Osteoblast (primary cell): Measurements from ENCODE around the gene RETREG1. TPM values are rescaled to one million over a fixed set of nuclear protein-coding genes. Genes with fewer than 3 reads are reported as not detected.

ENCODE experiments used
- DNase-seq: peaks from one replicate; pipeline ENCODE4 v3.0.0; 2011; ENCODE audit warnings: low spot score, mixed read lengths; ENCODE audit not compliant: insufficient read length; ENCODE audit errors: missing footprints
- H2AFZ ChIP-seq: 2 replicates; pipeline ENCODE4 v1.6.0; 2011; ENCODE audit warnings: mild to moderate bottlenecking, low read length
- H3K27ac ChIP-seq: 2 replicates; pipeline ENCODE4 v1.5.1; 2011; ENCODE audit warnings: mild to moderate bottlenecking, low read depth, low read length, moderate library complexity
- H3K27me3 ChIP-seq: 2 replicates; pipeline ENCODE4 v1.6.0; 2012; ENCODE audit warnings: mild to moderate bottlenecking, control low read depth, inconsistent platforms, low read length, moderate library complexity; ENCODE audit not compliant: insufficient read depth
- H3K36me3 ChIP-seq: 2 replicates; pipeline ENCODE4 v1.5.1; 2011; ENCODE audit warnings: mild to moderate bottlenecking, low read length, control low read depth, moderate library complexity; ENCODE audit not compliant: insufficient read depth
- H3K4me1 ChIP-seq: 2 replicates; pipeline ENCODE4 v1.5.1; 2011; ENCODE audit warnings: mild to moderate bottlenecking, low read length, control low read depth, moderate library complexity; ENCODE audit not compliant: insufficient read depth
- H3K4me2 ChIP-seq: 2 replicates; pipeline ENCODE4 v1.6.0; 2011; ENCODE audit warnings: mild to moderate bottlenecking, low read length; ENCODE audit not compliant: insufficient read depth
- H3K4me3 ChIP-seq: fragments of 200-600 bp; sonication (generic); 3 replicates; pipeline ENCODE4 v1.5.1; 2012; ENCODE audit warnings: mild to moderate bottlenecking, low read length, inconsistent platforms; ENCODE audit not compliant: insufficient read depth
- H3K79me2 ChIP-seq: 2 replicates; pipeline ENCODE4 v1.6.0; 2012; ENCODE audit warnings: mild to moderate bottlenecking, low read length, control low read depth, inconsistent platforms; ENCODE audit not compliant: insufficient read depth
- H3K9me3 ChIP-seq: 2 replicates; pipeline ENCODE4 v1.5.1; 2011; ENCODE audit warnings: low read depth, low read length, control low read depth
- H4K20me1 ChIP-seq: 2 replicates; pipeline ENCODE4 v1.6.0; 2012; ENCODE audit warnings: mild to moderate bottlenecking, low read length, control low read depth; ENCODE audit not compliant: insufficient read depth
- total RNA-seq: library from RNA; depleted of rRNA; stranded (reverse); fragments of >200 nt; gene quantifications from 2 replicates; pipeline ENCODE4 v1.2.3, GENCODE V29; 2012
- TF ChIP-seq, protein P1 (sequence below): IDR thresholded peaks from 2 replicates; pipeline ENCODE4 v1.5.1; 2011; ENCODE audit warnings: mild to moderate bottlenecking, low read depth, low read length, moderate library complexity; ENCODE audit errors: extremely low read depth

The RETREG1 gene
- total RNA-seq, 1 donor: 8.3 TPM

DNA sequence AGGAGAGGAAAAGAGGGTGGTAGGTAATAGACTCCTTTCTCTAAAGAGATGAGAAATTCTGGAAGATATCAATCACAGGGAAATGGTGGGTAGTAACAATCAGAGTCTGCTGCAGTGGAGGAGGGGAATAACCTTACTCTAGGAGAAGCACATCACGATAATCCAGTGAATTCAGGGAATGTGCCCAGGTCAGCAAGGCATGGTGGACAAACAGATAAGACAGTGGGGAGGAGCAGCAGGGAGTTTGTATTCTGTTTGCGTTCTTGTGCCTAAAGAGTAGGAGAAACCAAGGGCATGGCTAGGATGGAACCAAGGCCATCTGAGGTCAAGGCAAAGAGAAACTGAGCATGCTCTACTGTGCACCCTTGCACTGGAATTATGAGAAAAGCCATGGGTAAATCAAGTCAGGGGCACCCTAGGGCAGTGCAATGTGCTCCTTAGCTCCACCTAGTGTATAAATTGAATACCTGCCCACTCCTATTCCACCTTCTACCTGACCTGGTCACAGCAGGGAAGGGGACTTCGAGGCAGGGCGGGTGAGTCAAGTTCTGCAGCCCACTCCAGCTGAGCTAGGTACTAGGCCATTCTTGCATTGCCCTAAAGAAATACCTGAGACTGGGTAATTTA, 31.6 kb downstream of the RETREG1 start:
- TF ChIP-seq, protein P1, sequence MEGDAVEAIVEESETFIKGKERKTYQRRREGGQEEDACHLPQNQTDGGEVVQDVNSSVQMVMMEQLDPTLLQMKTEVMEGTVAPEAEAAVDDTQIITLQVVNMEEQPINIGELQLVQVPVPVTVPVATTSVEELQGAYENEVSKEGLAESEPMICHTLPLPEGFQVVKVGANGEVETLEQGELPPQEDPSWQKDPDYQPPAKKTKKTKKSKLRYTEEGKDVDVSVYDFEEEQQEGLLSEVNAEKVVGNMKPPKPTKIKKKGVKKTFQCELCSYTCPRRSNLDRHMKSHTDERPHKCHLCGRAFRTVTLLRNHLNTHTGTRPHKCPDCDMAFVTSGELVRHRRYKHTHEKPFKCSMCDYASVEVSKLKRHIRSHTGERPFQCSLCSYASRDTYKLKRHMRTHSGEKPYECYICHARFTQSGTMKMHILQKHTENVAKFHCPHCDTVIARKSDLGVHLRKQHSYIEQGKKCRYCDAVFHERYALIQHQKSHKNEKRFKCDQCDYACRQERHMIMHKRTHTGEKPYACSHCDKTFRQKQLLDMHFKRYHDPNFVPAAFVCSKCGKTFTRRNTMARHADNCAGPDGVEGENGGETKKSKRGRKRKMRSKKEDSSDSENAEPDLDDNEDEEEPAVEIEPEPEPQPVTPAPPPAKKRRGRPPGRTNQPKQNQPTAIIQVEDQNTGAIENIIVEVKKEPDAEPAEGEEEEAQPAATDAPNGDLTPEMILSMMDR: peak; percentile 51
- no peaks in the 10 kb centered on the region for H4K20me1 ChIP-seq
- no peaks in the 10 kb centered on the region for H3K9me3 ChIP-seq
- no peaks in the 10 kb centered on the region for H3K4me1 ChIP-seq
- H3K4me2 ChIP-seq: no peak overlapping the region
- no peak overlapping the region for H3K27ac ChIP-seq
- no peak for DNase-seq
- no peaks in the 10 kb centered on the region for H3K36me3 ChIP-seq
- no peaks in the 10 kb centered on the region for H3K27me3 ChIP-seq
- no peaks in the 10 kb centered on the region for H3K79me2 ChIP-seq
- no peak overlapping the region for H3K4me3 ChIP-seq
- H2AFZ ChIP-seq: no peak overlapping the region

DNA sequence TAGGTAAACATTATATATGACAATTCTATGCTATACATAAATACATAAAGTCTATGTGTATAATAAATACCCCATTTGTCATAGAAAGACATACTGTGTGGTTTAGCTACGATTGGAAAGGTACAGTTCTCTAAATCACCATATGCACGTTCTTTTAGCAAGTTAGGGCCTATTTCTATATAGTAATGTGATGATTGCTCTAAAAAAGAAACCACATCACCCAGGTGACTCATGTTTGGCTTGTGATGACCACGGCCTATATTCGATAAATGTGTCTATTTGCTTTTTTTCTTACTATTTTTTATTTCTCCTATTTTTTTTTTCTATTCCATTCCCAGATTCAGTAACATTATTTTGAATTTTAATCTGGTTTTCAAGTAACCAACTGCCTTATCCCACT, 34.7 kb downstream of the RETREG1 start:
- H3K27ac ChIP-seq: no peak overlapping the region
- H3K9me3 ChIP-seq: no peaks in the 10 kb centered on the region
- no peaks in the 10 kb centered on the region for H4K20me1 ChIP-seq
- no peaks in the 10 kb centered on the region for H3K4me1 ChIP-seq
- H3K36me3 ChIP-seq: no peaks in the 10 kb centered on the region
- TF ChIP-seq, protein P1: no peak
- no peak overlapping the region for H3K4me2 ChIP-seq
- H3K79me2 ChIP-seq: no peaks in the 10 kb centered on the region
- H3K27me3 ChIP-seq: peaks cover 5% of the 10 kb centered on the region
- DNase-seq: no peak
- no peak overlapping the region for H2AFZ ChIP-seq
- no peak overlapping the region for H3K4me3 ChIP-seq

DNA sequence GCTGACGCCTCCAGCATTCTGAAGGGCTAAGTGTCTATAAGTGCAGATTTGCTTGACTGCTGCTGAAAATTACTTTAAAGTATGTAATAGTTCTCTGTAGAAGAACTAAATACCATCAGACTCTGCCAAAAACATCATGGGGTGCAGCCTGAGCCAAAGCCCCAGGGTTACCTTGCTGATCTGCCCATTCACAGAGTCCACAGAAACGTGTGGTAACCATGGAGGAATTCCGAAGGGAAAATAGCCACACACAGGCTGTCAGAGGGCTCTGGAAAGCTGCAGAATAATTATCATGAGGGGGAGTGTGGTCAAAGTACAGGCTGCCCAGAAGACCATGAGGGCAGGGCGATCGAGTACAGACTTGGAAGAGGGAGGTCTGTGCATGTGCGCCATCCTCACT, 36.4 kb downstream of the RETREG1 start:
- Histone ChIP-seq H3K79me2 (no peaks in the 10 kb centered on the region), H4K20me1 (no peaks in the 10 kb centered on the region), H2AFZ (no peak overlapping the region), H3K27ac (no peak overlapping the region), H3K27me3 (peaks cover 5% of the 10 kb centered on the region), H3K36me3 (no peaks in the 10 kb centered on the region), H3K4me1 (peaks cover 6% of the 10 kb centered on the region), H3K4me3 (no peak overlapping the region), H3K9me3 (no peaks in the 10 kb centered on the region), H3K4me2 (no peak overlapping the region)
- no peak for DNase-seq
- TF ChIP-seq, protein P1: no peak

DNA sequence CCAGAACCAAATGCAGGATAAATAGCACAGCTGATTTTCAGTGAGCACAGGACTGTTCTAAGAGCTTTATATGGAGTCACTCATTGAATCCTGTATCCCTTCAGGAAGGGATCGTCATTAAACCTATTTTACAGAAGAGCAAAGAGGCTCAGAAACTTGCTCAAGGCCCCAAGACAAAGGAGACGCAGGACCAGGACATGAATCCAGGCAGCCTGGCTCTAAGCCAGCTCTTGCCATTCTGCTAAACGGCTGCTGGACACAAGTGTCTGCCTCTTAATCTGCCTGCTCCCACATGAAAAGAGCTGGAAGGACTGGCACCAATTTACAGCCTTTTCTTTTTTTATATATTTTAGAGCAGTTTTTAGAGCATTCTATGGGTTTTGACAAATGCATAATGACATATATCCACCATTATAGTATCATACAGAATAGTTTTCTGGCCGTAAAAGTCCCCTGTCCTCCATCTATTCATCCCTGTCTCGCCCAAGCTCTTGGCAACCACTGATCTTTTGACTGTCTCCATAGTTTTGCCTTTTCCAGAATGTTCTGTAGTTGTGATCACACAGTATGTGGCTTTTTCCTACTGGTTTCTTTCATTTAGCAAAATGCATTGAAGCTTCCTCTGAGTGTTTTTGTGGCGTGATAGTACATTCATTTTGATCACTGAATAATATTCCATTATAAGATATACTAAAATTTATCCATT, 37.5 kb downstream of the RETREG1 start:
- Histone ChIP-seq H2AFZ (no peak overlapping the region), H3K4me3 (no peak overlapping the region), H3K9me3 (no peaks in the 10 kb centered on the region), H3K4me2 (no peak overlapping the region), H3K4me1 (peaks cover 15% of the 10 kb centered on the region), H3K27me3 (peaks cover 5% of the 10 kb centered on the region), H3K36me3 (no peaks in the 10 kb centered on the region), H3K27ac (no peak overlapping the region), H3K79me2 (no peaks in the 10 kb centered on the region), H4K20me1 (no peaks in the 10 kb centered on the region)
- no peak for DNase-seq
- TF ChIP-seq, protein P1: no peak
